SK-N-SH (cell line): Measurements from ENCODE around the gene ASH1L.
"Not testable (repeated sequence)": the region's sequence is repeated elsewhere in the genome, so short reads cannot be mapped to it uniquely, and the experiment has no call there.

ENCODE experiments used
- CTCF ChIP-seq: fragments of 200-600 bp; sonication (generic); IDR thresholded peaks from 2 replicates; pipeline ENCODE4 v1.6.1; 2017; ENCODE audit warnings: antibody characterized with exemption, mild to moderate bottlenecking, moderate library complexity
- JUND ChIP-seq: IDR thresholded peaks from 2 replicates; pipeline ENCODE4 v1.4.0; 2012
- RAD21 ChIP-seq: IDR thresholded peaks from 2 replicates; pipeline ENCODE4 v1.6.1; 2012; ENCODE audit warnings: mild to moderate bottlenecking, low read length

GRCh38 chr1:155595877-155596474 is 33.4 kb upstream of the ASH1L start:
- TF ChIP-seq CTCF, RAD21, JUND: not testable (repeated sequence)
